Endothelial cell of umbilical vein (primary cell): ENCODE results near the gene FAM228B.

Source experiments
- CTCF ChIP-seq, 2 donors: IDR thresholded peaks; 1 replicate in 1 of 2; 2 replicates in 1 of 2; pipeline ENCODE4 v1.5.1; 2011; ENCODE audit warnings: low read length in 2 of 2, mild to moderate bottlenecking in 2 of 2, moderate library complexity in 2 of 2, control low read depth in 1 of 2, inconsistent platforms in 1 of 2, low read depth in 1 of 2; ENCODE audit not compliant: insufficient read depth in 1 of 2; ENCODE audit errors: extremely low read depth in 1 of 2
- EZH2 ChIP-seq: IDR thresholded peaks from 2 replicates; pipeline ENCODE4 v1.6.1; 2012; ENCODE audit warnings: borderline replicate concordance, low read depth, mild to moderate bottlenecking, moderate library complexity, low read length, inconsistent platforms; ENCODE audit not compliant: severe bottlenecking
- MAX ChIP-seq: IDR thresholded peaks from 2 replicates; pipeline ENCODE4 v1.6.1; 2011; ENCODE audit not compliant: insufficient read depth, insufficient read length
- POLR2A ChIP-seq: IDR thresholded peaks from 2 replicates; pipeline ENCODE4 v1.6.1; 2012; ENCODE audit warnings: low read depth, mild to moderate bottlenecking, control low read depth, low read length
- POLR2AphosphoS5 ChIP-seq: IDR thresholded peaks from 2 replicates; pipeline ENCODE4 v1.6.1; 2012; ENCODE audit warnings: low read depth, mild to moderate bottlenecking, control low read depth, low read length, moderate library complexity; ENCODE audit not compliant: insufficient read depth

- TF ChIP-seq CTCF (IDR thresholded peaks at IDR 0.05; ENCODE audit: extremely low read depth in 1 of 2, insufficient read depth in 1 of 2, low read depth in 1 of 2, low read length in 2 of 2), result no peak
- no peak for TF ChIP-seq POLR2A
- no peak for TF ChIP-seq MAX
- TF ChIP-seq POLR2AphosphoS5, result no peak
- no peak for TF ChIP-seq EZH2
Measured at GRCh38 chr2:24106786-24107185, 16.5 kb upstream of the FAM228B start.
